AML-193 (cell line): ENCODE measurements around the gene PCP4.

Experiments used
- DNase-seq, 2 experiments: peaks; one replicate each; lab custom pipeline; 2025; lab: John Stamatoyannopoulos, UW

The PCP4 gene

GRCh38 chr21:39972976-39973770 is 105.9 kb downstream of the PCP4 start:
- DNase-seq: no peak

GRCh38 chr21:39976800-39977199 is 109.6 kb downstream of the PCP4 start:
- DNase-seq: no peak
